Measurements from ENCODE around the gene GIT2. TPM values are rescaled to one million over a fixed set of nuclear protein-coding genes. Genes with fewer than 3 reads are reported as not detected.

Gene GIT2
- total RNA-seq, 1 donor from 2014 or later, result 40.7 TPM

DNA sequence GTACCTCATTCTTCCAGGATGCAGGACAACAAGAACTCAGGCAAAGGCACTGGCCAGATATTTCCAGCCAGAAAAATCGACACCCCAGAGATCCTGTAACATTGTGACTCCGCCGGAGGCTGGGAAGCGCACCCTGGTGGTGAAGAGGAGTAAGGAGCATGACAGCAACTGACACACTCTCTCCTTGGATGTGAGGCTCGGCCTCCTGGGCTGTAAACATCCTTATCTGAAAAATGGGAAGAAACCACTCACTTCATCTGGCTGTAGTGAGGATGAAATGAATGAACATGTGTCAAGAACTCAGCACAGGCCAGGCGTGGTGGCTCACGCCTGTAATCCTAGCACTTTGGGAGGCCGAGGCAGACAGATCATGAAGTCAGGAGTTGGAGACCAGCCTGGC, 68.5 kb downstream of the GIT2 start:
- no peak for DNase-seq (ENCODE audit: low spot score, unreplicated experiment)

DNA sequence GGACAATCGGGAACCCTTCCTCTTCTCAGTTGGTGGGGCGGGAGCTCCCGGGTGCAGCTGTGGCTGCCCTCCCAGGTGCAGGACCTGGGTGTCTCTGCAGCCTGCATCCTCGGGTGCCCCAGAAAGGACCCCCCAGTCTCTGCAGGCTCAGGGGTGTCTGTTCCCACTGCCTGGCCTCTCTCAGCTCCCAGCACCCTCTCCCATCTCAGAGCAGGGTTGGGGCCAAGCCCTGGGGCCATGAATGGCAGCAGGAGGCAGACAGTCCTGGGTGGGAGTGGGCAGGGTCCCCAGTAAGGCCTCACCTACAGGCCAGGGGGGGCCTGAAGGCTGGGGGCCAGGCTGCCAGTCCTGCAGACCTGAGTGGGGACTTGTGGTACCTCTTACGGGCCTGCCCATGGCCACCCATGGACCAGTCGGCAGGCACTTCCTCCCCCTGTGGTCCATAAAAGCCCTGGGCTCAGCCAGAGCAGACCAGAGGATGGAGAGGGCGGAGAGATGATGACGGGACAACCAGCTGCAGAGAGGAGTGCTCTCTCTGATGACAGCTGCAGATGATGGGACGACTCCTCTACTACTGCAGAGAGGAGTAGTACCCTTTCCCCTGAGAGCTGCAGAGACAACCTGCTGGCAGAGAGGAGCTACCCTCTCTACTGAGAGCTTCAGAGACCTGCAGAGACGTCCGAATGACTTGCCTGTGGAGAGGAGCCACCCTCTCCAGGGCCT, 69.5 kb downstream of the GIT2 start:
- TF ChIP-seq, protein P1, sequence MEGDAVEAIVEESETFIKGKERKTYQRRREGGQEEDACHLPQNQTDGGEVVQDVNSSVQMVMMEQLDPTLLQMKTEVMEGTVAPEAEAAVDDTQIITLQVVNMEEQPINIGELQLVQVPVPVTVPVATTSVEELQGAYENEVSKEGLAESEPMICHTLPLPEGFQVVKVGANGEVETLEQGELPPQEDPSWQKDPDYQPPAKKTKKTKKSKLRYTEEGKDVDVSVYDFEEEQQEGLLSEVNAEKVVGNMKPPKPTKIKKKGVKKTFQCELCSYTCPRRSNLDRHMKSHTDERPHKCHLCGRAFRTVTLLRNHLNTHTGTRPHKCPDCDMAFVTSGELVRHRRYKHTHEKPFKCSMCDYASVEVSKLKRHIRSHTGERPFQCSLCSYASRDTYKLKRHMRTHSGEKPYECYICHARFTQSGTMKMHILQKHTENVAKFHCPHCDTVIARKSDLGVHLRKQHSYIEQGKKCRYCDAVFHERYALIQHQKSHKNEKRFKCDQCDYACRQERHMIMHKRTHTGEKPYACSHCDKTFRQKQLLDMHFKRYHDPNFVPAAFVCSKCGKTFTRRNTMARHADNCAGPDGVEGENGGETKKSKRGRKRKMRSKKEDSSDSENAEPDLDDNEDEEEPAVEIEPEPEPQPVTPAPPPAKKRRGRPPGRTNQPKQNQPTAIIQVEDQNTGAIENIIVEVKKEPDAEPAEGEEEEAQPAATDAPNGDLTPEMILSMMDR (IDR thresholded peaks at IDR 0.05; ENCODE audit: unreplicated experiment), result no peak
- Mint-ChIP-seq H3K36me3 (ENCODE audit: insufficient read depth) (peaks cover 7% of the 10 kb centered on the region), H3K9me3 (ENCODE audit: low read depth) (no peaks in the 10 kb centered on the region), H3K4me3 (ENCODE audit: low read depth) (no peak overlapping the region), H3K27me3 (no peaks in the 10 kb centered on the region), H3K27ac (no peak overlapping the region), H3K4me1 (ENCODE audit: low read depth) (peaks cover 14% of the 10 kb centered on the region)
- no peak for DNase-seq (ENCODE audit: low spot score, unreplicated experiment)

More for the DNA sequence above, 68.5 kb downstream of the GIT2 start:
- H3K27ac Mint-ChIP-seq, result peak overlapping the region; percentile 34
- no peak overlapping the region for H3K4me3 Mint-ChIP-seq (ENCODE audit: low read depth)
- H3K36me3 Mint-ChIP-seq (ENCODE audit: insufficient read depth), result peaks cover 11% of the 10 kb centered on the region
- no peaks in the 10 kb centered on the region for H3K27me3 Mint-ChIP-seq
- H3K4me1 Mint-ChIP-seq (ENCODE audit: low read depth), result peaks cover 14% of the 10 kb centered on the region
- TF ChIP-seq, protein P1 (IDR thresholded peaks at IDR 0.05; ENCODE audit: unreplicated experiment), result peak; percentile 57
- H3K9me3 Mint-ChIP-seq (ENCODE audit: low read depth), result no peaks in the 10 kb centered on the region

DNA sequence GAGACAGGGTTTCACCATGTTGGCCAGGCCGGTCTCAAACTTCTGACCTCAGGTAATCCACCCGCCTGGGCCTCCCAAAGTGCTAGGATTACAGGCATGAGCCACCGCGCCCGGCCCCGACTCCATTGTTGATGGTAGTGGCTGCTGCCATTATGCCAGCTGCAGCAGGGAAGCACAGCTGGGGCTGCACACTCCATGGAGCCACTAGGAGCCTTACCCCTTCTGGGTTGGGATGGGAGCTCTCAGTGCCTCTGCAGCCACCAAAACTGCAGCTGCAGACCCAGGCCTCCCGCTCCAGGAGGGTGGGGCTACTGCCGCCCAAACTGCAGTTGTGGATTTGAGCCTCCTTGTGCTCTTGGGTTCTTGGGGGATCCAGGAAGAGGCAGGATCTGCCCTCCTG, 70.2 kb downstream of the GIT2 start:
- Mint-ChIP-seq H3K27me3 (no peaks in the 10 kb centered on the region), H3K36me3 (ENCODE audit: insufficient read depth) (peaks cover 7% of the 10 kb centered on the region), H3K9me3 (ENCODE audit: low read depth) (no peaks in the 10 kb centered on the region), H3K4me1 (ENCODE audit: low read depth) (peaks cover 14% of the 10 kb centered on the region), H3K27ac (no peak overlapping the region), H3K4me3 (ENCODE audit: low read depth) (no peak overlapping the region)
- TF ChIP-seq, protein P1 (IDR thresholded peaks at IDR 0.05; ENCODE audit: unreplicated experiment), result no peak
- no peak for DNase-seq (ENCODE audit: low spot score, unreplicated experiment)

DNA sequence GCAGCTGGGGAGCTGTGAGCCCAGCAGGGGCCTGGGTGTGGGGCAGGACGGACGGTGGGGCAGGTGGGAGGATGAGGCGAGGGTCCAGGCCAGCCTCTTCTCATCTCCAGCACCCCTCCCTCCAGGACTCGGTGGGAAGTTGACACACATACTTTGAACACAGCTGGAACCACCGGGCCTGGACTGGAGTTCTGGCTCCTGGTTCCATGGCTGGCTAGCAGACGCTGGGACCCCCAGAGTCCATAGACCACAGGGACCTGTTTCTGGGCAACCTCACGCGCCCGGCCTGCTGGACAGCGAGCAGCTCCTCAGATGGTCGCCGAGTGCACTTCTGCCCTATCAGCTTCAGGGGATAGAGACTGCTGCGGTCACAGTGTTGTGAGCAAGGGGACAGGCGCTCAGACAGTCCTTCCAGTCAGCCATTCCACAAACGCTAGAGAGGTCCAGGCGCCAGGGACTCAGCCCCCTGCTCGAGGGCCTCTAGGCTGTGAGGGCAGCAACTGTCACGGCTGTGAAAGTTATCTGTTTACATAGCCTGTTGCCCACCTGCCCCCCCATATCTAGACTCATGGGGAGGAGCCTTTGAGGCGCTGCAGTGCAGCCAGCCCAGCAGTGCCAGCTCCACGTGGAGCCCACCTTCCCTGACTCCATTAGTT, 70.9 kb downstream of the GIT2 start:
- peaks cover 14% of the 10 kb centered on the region for H3K4me1 Mint-ChIP-seq (ENCODE audit: low read depth)
- no peaks in the 10 kb centered on the region for H3K27me3 Mint-ChIP-seq
- TF ChIP-seq, protein P1 (IDR thresholded peaks at IDR 0.05; ENCODE audit: unreplicated experiment), result no peak
- H3K4me3 Mint-ChIP-seq (ENCODE audit: low read depth), result no peak overlapping the region
- peaks cover 10% of the 10 kb centered on the region for H3K36me3 Mint-ChIP-seq (ENCODE audit: insufficient read depth)
- H3K27ac Mint-ChIP-seq, result peak overlapping the region; percentile 73
- H3K9me3 Mint-ChIP-seq (ENCODE audit: low read depth), result no peaks in the 10 kb centered on the region
- DNase-seq (ENCODE audit: low spot score, unreplicated experiment), result no peak

DNA sequence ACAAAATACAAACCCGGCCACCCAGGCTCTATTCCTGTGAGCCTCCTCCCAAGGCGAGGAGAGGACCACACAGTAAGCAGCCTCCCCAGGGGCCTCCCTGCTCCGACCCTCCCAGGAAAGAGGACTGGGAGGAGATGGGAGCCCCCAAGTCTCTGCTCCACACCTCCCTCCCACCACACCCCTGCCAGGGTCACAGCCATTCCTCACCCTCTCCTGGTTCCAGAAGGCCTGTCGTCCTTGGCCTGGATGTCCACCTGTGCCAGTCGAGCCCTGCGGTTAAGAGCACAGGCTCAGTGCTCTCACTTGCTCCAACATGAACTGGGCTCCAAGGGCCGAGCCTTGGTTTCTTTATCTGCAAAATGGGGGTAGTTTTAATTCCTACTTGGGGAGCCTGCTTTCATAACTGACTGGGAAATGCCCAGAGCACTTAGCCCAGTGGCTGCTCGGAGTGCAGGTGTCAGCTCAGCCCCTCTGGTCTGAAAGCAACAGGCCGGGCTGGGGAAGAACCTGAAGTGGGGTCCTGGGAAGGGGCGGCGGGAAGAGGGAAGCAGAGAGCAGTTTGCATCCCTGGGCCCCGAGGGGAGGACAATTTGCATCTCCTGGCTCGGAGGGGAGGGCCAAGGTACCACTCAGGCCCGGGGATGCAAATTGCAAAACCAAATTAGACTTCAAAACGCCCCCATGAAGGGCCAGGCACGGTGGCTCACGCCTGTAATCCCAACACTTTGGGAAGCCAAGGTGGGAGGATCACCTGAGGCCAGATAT, 72.5 kb downstream of the GIT2 start:
- Mint-ChIP-seq H3K9me3 (ENCODE audit: low read depth) (no peaks in the 10 kb centered on the region), H3K4me1 (ENCODE audit: low read depth) (peaks cover 11% of the 10 kb centered on the region), H3K27ac (no peak overlapping the region), H3K4me3 (ENCODE audit: low read depth) (no peak overlapping the region), H3K36me3 (ENCODE audit: insufficient read depth) (peaks cover 10% of the 10 kb centered on the region), H3K27me3 (no peaks in the 10 kb centered on the region)
- TF ChIP-seq, protein P1 (IDR thresholded peaks at IDR 0.05; ENCODE audit: unreplicated experiment), result no peak
- no peak for DNase-seq (ENCODE audit: low spot score, unreplicated experiment)

Data from progenitor cell of endocrine pancreas (in vitro differentiated cells).